ENCODE data around the gene WBP2NL.

Gene WBP2NL

GRCh38 chr22:42021571-42021970 is 23.0 kb downstream of the WBP2NL start:
- Histone ChIP-seq H3K27ac (ENCODE audit: low read length) (no peak overlapping the region), H3K4me3 (ENCODE audit: low read length) (no peak overlapping the region), H3K79me2 (ENCODE audit: low read length) (no peaks in the 10 kb centered on the region), H2AFZ (ENCODE audit: low read depth, low read length) (no peak overlapping the region), H3K4me1 (ENCODE audit: low read length) (peaks cover 16% of the 10 kb centered on the region), H4K20me1 (ENCODE audit: insufficient read depth, low read length) (no peaks in the 10 kb centered on the region), H3K4me2 (ENCODE audit: low read length) (no peak overlapping the region), H3K36me3 (replicated peaks; ENCODE audit: low read depth, low read length) (no peaks in the 10 kb centered on the region), H3K9me3 (ENCODE audit: insufficient read depth, low read length) (no peaks in the 10 kb centered on the region), H3K27me3 (ENCODE audit: low read depth, low read length) (no peaks in the 10 kb centered on the region), H3K9ac (ENCODE audit: low read length) (no peak overlapping the region)
- TF ChIP-seq EZH2phosphoT487 (IDR thresholded peaks at IDR 0.05; ENCODE audit: low read depth) (no peak), CTCF (IDR thresholded peaks at IDR 0.05; ENCODE audit: low read depth, low read length) (no peak)

- Histone ChIP-seq H3K9me3 (ENCODE audit: insufficient read depth, low read length) (no peaks in the 10 kb centered on the region), H3K36me3 (replicated peaks; ENCODE audit: low read depth, low read length) (no peaks in the 10 kb centered on the region), H3K4me2 (ENCODE audit: low read length) (peak overlapping the region; percentile 47), H2AFZ (ENCODE audit: low read depth, low read length) (peak overlapping the region; percentile 57), H3K9ac (ENCODE audit: low read length) (peak overlapping the region; percentile 26; the same call in 1 of the 2 replicates), H3K79me2 (ENCODE audit: low read length) (no peaks in the 10 kb centered on the region), H3K27ac (ENCODE audit: low read length) (peak overlapping the region; percentile 59), H3K4me3 (ENCODE audit: low read length) (no peak overlapping the region; the same call in 1 of the 2 replicates), H3K4me1 (ENCODE audit: low read length) (peaks cover 16% of the 10 kb centered on the region), H3K27me3 (ENCODE audit: low read depth, low read length) (no peaks in the 10 kb centered on the region), H4K20me1 (ENCODE audit: insufficient read depth, low read length) (no peaks in the 10 kb centered on the region)
- no peak for TF ChIP-seq EZH2phosphoT487 (IDR thresholded peaks at IDR 0.05; ENCODE audit: low read depth)
- no peak for TF ChIP-seq CTCF (IDR thresholded peaks at IDR 0.05; ENCODE audit: low read depth, low read length)
Observed at GRCh38 chr22:42022162-42022847, 23.7 kb downstream of the WBP2NL start.

GRCh38 chr22:42025421-42025820 is 26.8 kb downstream of the WBP2NL start:
- Histone ChIP-seq H3K9ac (ENCODE audit: low read length) (no peak overlapping the region), H3K27ac (ENCODE audit: low read length) (no peak overlapping the region), H3K9me3 (ENCODE audit: insufficient read depth, low read length) (no peaks in the 10 kb centered on the region), H3K27me3 (ENCODE audit: low read depth, low read length) (no peaks in the 10 kb centered on the region), H3K36me3 (replicated peaks; ENCODE audit: low read depth, low read length) (no peaks in the 10 kb centered on the region), H4K20me1 (ENCODE audit: insufficient read depth, low read length) (no peaks in the 10 kb centered on the region), H3K79me2 (ENCODE audit: low read length) (no peaks in the 10 kb centered on the region), H3K4me3 (ENCODE audit: low read length) (no peak overlapping the region), H3K4me2 (ENCODE audit: low read length) (no peak overlapping the region), H2AFZ (ENCODE audit: low read depth, low read length) (no peak overlapping the region), H3K4me1 (ENCODE audit: low read length) (peaks cover 24% of the 10 kb centered on the region)
- TF ChIP-seq CTCF (IDR thresholded peaks at IDR 0.05; ENCODE audit: low read depth, low read length) (no peak), EZH2phosphoT487 (IDR thresholded peaks at IDR 0.05; ENCODE audit: low read depth) (no peak)

- Histone ChIP-seq H3K4me1 (ENCODE audit: low read length) (peaks cover 37% of the 10 kb centered on the region), H3K9ac (ENCODE audit: low read length) (no peak overlapping the region), H4K20me1 (ENCODE audit: insufficient read depth, low read length) (no peaks in the 10 kb centered on the region), H3K27ac (ENCODE audit: low read length) (no peak overlapping the region), H3K4me3 (ENCODE audit: low read length) (no peak overlapping the region), H3K27me3 (ENCODE audit: low read depth, low read length) (no peaks in the 10 kb centered on the region), H2AFZ (ENCODE audit: low read depth, low read length) (no peak overlapping the region), H3K4me2 (ENCODE audit: low read length) (no peak overlapping the region), H3K36me3 (replicated peaks; ENCODE audit: low read depth, low read length) (no peaks in the 10 kb centered on the region), H3K9me3 (ENCODE audit: insufficient read depth, low read length) (no peaks in the 10 kb centered on the region), H3K79me2 (ENCODE audit: low read length) (no peaks in the 10 kb centered on the region)
- TF ChIP-seq CTCF (IDR thresholded peaks at IDR 0.05; ENCODE audit: low read depth, low read length) (no peak), EZH2phosphoT487 (IDR thresholded peaks at IDR 0.05; ENCODE audit: low read depth) (no peak)
Observed at GRCh38 chr22:42026705-42027104, 28.1 kb downstream of the WBP2NL start.

Data from OCI-LY3 (cell line).